NT2/D1 (cell line): ENCODE results near the gene CEMIP2.

Experiments used
- DNase-seq: peaks from one replicate; pipeline ENCODE4 v3.0.0-alpha.2; 2011; ENCODE audit warnings: low read depth, low spot score
- H3K27me3 ChIP-seq: 2 replicates; pipeline ENCODE4 v1.6.0; 2011; ENCODE audit warnings: mild to moderate bottlenecking; ENCODE audit not compliant: insufficient read length, insufficient read depth
- H3K36me3 ChIP-seq: 2 replicates; pipeline ENCODE4 v1.6.1; 2011; ENCODE audit warnings: mild to moderate bottlenecking, low read length, mixed read lengths; ENCODE audit not compliant: insufficient read depth, insufficient read length
- H3K4me1 ChIP-seq: 2 replicates; pipeline ENCODE4 v1.5.1; 2011; ENCODE audit not compliant: insufficient read depth, insufficient read length
- H3K4me3 ChIP-seq: 2 replicates; pipeline ENCODE4 v1.5.1; 2011; ENCODE audit warnings: low read depth; ENCODE audit not compliant: insufficient read length
- H3K9ac ChIP-seq: 2 replicates; pipeline ENCODE4 v1.6.0; 2011; ENCODE audit warnings: low read depth; ENCODE audit not compliant: insufficient read length
- H3K9me3 ChIP-seq: 2 replicates; pipeline ENCODE4 v1.5.1; 2011; ENCODE audit warnings: mild to moderate bottlenecking, low read length; ENCODE audit not compliant: insufficient read depth
- SUZ12 ChIP-seq: IDR thresholded peaks from 2 replicates; pipeline ENCODE4 v1.6.1; 2011; ENCODE audit not compliant: insufficient read length, insufficient read depth; ENCODE audit errors: extremely low read depth
- YY1 ChIP-seq: IDR thresholded peaks from 2 replicates; pipeline ENCODE4 v1.6.1; 2011; ENCODE audit not compliant: insufficient read length, insufficient read depth
- ZNF274 ChIP-seq: IDR thresholded peaks from 2 replicates; pipeline ENCODE4 v1.6.1; 2011; ENCODE audit warnings: mild to moderate bottlenecking, low read depth, low read length

The CEMIP2 gene

GRCh38 chr9:71764463-71764862, 3.9 kb downstream of the CEMIP2 start:
- no peaks in the 10 kb centered on the region for H3K9me3 ChIP-seq
- TF ChIP-seq YY1 (no peak), SUZ12 (no peak), ZNF274 (no peak)
- H3K27me3 ChIP-seq: peaks cover 6% of the 10 kb centered on the region
- H3K36me3 ChIP-seq: no peaks in the 10 kb centered on the region
- H3K4me1 ChIP-seq: peaks cover 3% of the 10 kb centered on the region
- H3K9ac ChIP-seq: no peak overlapping the region
- DNase-seq: no peak
- no peak overlapping the region for H3K4me3 ChIP-seq

GRCh38 chr9:71763832-71764231, 4.5 kb downstream of the CEMIP2 start:
- Histone ChIP-seq H3K9ac (no peak overlapping the region), H3K9me3 (no peaks in the 10 kb centered on the region), H3K4me1 (peaks cover 3% of the 10 kb centered on the region), H3K27me3 (peaks cover 5% of the 10 kb centered on the region), H3K4me3 (no peak overlapping the region), H3K36me3 (no peaks in the 10 kb centered on the region)
- no peak for TF ChIP-seq ZNF274
- TF ChIP-seq SUZ12: no peak
- TF ChIP-seq YY1: no peak
- no peak for DNase-seq

- DNase-seq: no peak
- TF ChIP-seq SUZ12 (no peak), ZNF274 (no peak), YY1 (no peak)
- Histone ChIP-seq H3K27me3 (peaks cover 5% of the 10 kb centered on the region), H3K4me1 (peaks cover 3% of the 10 kb centered on the region), H3K9ac (no peak overlapping the region), H3K36me3 (no peaks in the 10 kb centered on the region), H3K9me3 (no peaks in the 10 kb centered on the region), H3K4me3 (no peak overlapping the region)
Observed at GRCh38 chr9:71762900-71763653, 5.2 kb downstream of the CEMIP2 start.

GRCh38 chr9:71761938-71762353, 6.4 kb downstream of the CEMIP2 start:
- peaks cover 3% of the 10 kb centered on the region for H3K4me1 ChIP-seq
- no peaks in the 10 kb centered on the region for H3K27me3 ChIP-seq

GRCh38 chr9:71760901-71761300, 7.4 kb downstream of the CEMIP2 start:
- H3K4me1 ChIP-seq: peaks cover 3% of the 10 kb centered on the region
- no peaks in the 10 kb centered on the region for H3K36me3 ChIP-seq
- H3K4me3 ChIP-seq: no peak overlapping the region
- no peaks in the 10 kb centered on the region for H3K9me3 ChIP-seq
- TF ChIP-seq YY1 (no peak), SUZ12 (no peak)
- DNase-seq: no peak
- H3K27me3 ChIP-seq: no peaks in the 10 kb centered on the region
- H3K9ac ChIP-seq: no peak overlapping the region

More at GRCh38 chr9:71761938-71762353, 6.4 kb downstream of the CEMIP2 start:
- Histone ChIP-seq H3K36me3 (no peaks in the 10 kb centered on the region), H3K4me3 (no peak overlapping the region), H3K9me3 (no peaks in the 10 kb centered on the region), H3K9ac (no peak overlapping the region)
- no peak for TF ChIP-seq ZNF274
- no peak for TF ChIP-seq YY1
- TF ChIP-seq SUZ12: no peak
- DNase-seq: no peak

GRCh38 chr9:71758785-71759184, 9.5 kb downstream of the CEMIP2 start:
- DNase-seq: no peak
- H3K27me3 ChIP-seq: no peaks in the 10 kb centered on the region
- H3K4me1 ChIP-seq: no peaks in the 10 kb centered on the region
- H3K36me3 ChIP-seq: no peaks in the 10 kb centered on the region
- no peaks in the 10 kb centered on the region for H3K9me3 ChIP-seq
- H3K4me3 ChIP-seq: no peak overlapping the region
- no peak overlapping the region for H3K9ac ChIP-seq
- TF ChIP-seq ZNF274 (no peak), YY1 (no peak), SUZ12 (no peak)

GRCh38 chr9:71758277-71758676, 10.0 kb downstream of the CEMIP2 start:
- Histone ChIP-seq H3K27me3 (no peaks in the 10 kb centered on the region), H3K4me3 (no peak overlapping the region), H3K9ac (no peak overlapping the region), H3K4me1 (no peaks in the 10 kb centered on the region), H3K36me3 (no peaks in the 10 kb centered on the region), H3K9me3 (0 out of 2 replicates have a peak, but pooled peaks cover under 1% of the 10 kb centered on the region)
- no peak for TF ChIP-seq ZNF274
- TF ChIP-seq YY1: no peak
- no peak for TF ChIP-seq SUZ12
- DNase-seq: no peak
